ENCODE measurements around the gene VSTM4. TPM values are rescaled to one million over a fixed set of nuclear protein-coding genes. Genes with fewer than 3 reads are reported as not detected.

VSTM4 gene
- total RNA-seq, 1 experiment from 2014 or later: 0.07 TPM

DNA sequence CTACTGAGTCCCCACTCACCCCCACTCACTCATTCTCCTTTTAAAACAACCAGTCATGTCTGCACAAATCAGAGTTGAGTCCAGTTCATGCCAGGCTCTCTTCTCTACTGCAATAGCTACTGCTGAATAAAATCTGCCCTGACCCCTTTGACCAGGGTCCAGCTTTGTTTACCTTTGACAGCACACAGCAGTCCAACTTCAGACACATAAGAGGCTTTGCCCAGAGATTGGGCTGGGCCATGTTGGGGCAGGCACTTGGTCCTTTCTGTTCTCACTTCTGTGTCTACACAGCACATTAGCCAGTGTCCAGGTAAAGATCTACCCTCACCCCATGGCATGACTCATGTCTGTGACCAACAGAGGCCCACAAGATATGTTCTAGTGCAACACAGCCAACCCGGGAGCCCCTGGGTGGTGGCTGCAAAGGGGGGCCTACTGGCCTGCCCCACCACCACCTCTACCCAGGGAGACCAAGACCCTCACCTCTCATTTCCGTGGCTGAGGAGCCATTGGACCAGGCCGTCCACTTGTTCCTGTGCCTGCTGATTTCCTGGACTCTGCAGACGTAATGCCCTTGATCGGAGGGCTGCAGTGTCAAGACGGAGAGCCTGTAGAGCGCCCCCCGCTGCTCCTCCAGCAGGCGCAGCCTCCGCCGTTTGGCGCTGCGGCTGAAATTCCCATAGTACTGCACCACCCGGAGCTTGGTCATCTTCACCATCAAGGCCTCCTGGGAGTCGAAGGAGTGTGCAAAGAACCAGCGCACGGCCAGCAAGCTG, 8.0 kb downstream of the VSTM4 start:
- Histone ChIP-seq H2AFZ (ENCODE audit: low read depth, low read length, poor library complexity, severe bottlenecking) (no peak overlapping the region), H3K9me3 (ENCODE audit: control insufficient read depth in 1 of 2, insufficient read depth in 1 of 2, low read depth in 1 of 2, low read length in 2 of 2) (no peaks in the 10 kb centered on the region), H3K27ac (ENCODE audit: low read depth, low read length) (no peak overlapping the region), H3K27me3 (ENCODE audit: insufficient read depth, low read length) (peaks cover 12% of the 10 kb centered on the region; the same call in 1 of the 2 replicates), H3K36me3 (ENCODE audit: control insufficient read depth in 1 of 2, insufficient read depth in 2 of 2, low read length in 2 of 2) (no peaks in the 10 kb centered on the region), H3K4me2 (ENCODE audit: low read length) (no peak overlapping the region), H4K20me1 (ENCODE audit: insufficient read depth) (no peaks in the 10 kb centered on the region), H3K9me2 (ENCODE audit: insufficient read depth) (no peaks in the 10 kb centered on the region), H3K4me3 (replicated peaks in 1 of 2; ENCODE audit: low read depth in 1 of 2, low read length in 2 of 2) (no peak overlapping the region), H3K79me2 (ENCODE audit: insufficient read depth, low read length) (no peaks in the 10 kb centered on the region), H3K4me1 (ENCODE audit: control insufficient read depth in 1 of 2, insufficient read depth in 2 of 2, low read length in 2 of 2) (no peaks in the 10 kb centered on the region), H3K9ac (ENCODE audit: low read length) (no peak overlapping the region)
- DNase-seq (ENCODE audit: low read depth, low spot score) (no peak), ATAC-seq (no peak)
- ChIA-PET POLR2A (no interaction called here), CTCF (no interaction called here), RAD21 (ENCODE audit: low non-redundant PET in 1 of 2, low total read pairs in 2 of 2, uncharacterized antibody in 2 of 2, unreplicated experiment in 2 of 2) (no interaction called here)
- TF ChIP-seq, protein P1, sequence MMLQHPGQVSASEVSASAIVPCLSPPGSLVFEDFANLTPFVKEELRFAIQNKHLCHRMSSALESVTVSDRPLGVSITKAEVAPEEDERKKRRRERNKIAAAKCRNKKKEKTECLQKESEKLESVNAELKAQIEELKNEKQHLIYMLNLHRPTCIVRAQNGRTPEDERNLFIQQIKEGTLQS (IDR thresholded peaks at IDR 0.05): no peak
- TF ChIP-seq ELF1 (IDR thresholded peaks at IDR 0.05; ENCODE audit: borderline replicate concordance, low read depth) (no peak), SP1 (IDR thresholded peaks at IDR 0.05; ENCODE audit: low read depth) (no peak), SIN3A (IDR thresholded peaks at IDR 0.05; ENCODE audit: low read depth) (no peak), CEBPB (IDR thresholded peaks at IDR 0.05; ENCODE audit: low read depth) (no peak), FOSL1 (IDR thresholded peaks at IDR 0.05; ENCODE audit: low read depth) (no peak), TCF7L2 (IDR thresholded peaks at IDR 0.05; ENCODE audit: borderline replicate concordance, extremely low read depth, insufficient read depth, insufficient read length) (no peak), ZBTB33 (IDR thresholded peaks at IDR 0.05; ENCODE audit: extremely low read depth, insufficient replicate concordance, low read length) (no peak), YY1 (IDR thresholded peaks at IDR 0.05; ENCODE audit: extremely low read depth, insufficient replicate concordance, low read depth, low read length) (no peak), REST (IDR thresholded peaks at IDR 0.05; ENCODE audit: low read depth) (no peak), ZFX (IDR thresholded peaks at IDR 0.05) (no peak), EGR1 (IDR thresholded peaks at IDR 0.05; ENCODE audit: low read depth) (no peak), SRF (IDR thresholded peaks at IDR 0.05; ENCODE audit: low read depth) (no peak), MAX (IDR thresholded peaks at IDR 0.05) (no peak), POLR2AphosphoS5 (IDR thresholded peaks at IDR 0.05; ENCODE audit: low read depth, low read length) (no peak), JUND (IDR thresholded peaks at IDR 0.05) (no peak), EZH2phosphoT487 (IDR thresholded peaks at IDR 0.05; ENCODE audit: borderline replicate concordance) (no peak)
- TF ChIP-seq, protein P2, sequence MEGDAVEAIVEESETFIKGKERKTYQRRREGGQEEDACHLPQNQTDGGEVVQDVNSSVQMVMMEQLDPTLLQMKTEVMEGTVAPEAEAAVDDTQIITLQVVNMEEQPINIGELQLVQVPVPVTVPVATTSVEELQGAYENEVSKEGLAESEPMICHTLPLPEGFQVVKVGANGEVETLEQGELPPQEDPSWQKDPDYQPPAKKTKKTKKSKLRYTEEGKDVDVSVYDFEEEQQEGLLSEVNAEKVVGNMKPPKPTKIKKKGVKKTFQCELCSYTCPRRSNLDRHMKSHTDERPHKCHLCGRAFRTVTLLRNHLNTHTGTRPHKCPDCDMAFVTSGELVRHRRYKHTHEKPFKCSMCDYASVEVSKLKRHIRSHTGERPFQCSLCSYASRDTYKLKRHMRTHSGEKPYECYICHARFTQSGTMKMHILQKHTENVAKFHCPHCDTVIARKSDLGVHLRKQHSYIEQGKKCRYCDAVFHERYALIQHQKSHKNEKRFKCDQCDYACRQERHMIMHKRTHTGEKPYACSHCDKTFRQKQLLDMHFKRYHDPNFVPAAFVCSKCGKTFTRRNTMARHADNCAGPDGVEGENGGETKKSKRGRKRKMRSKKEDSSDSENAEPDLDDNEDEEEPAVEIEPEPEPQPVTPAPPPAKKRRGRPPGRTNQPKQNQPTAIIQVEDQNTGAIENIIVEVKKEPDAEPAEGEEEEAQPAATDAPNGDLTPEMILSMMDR (IDR thresholded peaks at IDR 0.05 in 2 of 3, conservative IDR thresholded peaks at IDR 0.05 in 1 of 3; ENCODE audit: borderline replicate concordance in 1 of 3, insufficient read depth in 1 of 3, low read depth in 2 of 3, low read length in 2 of 3): no peak
- intact Hi-C loops (cut with micrococcal nuclease): no loop called here
- BruUV-seq (replicated peaks): no TSS peak
